K562 (cell line): ENCODE data around the gene CSKMT. TPM values are rescaled to one million over a fixed set of nuclear protein-coding genes. Genes with fewer than 3 reads are reported as not detected.
A peak's percentile ranks its signal among the peaks of the same experiment; 100 is the strongest.

Source experiments
- C11orf30 ChIP-seq: fragments of 450-650 bp; IDR thresholded peaks from 2 replicates; pipeline ENCODE4 v1.6.1; 2016; ENCODE audit warnings: low read depth, mild to moderate bottlenecking
- CAMTA2 ChIP-seq: fragments of 250-450 bp; sonication (Bioruptor Pico); conservative IDR thresholded peaks from 2 replicates; pipeline ENCODE4 v1.5.1; 2022
- CBX3 ChIP-seq, 2 experiments: IDR thresholded peaks; 1 replicate in 1 of 2; 2 replicates in 1 of 2; pipeline ENCODE4 v1.6.1; 2012; ENCODE audit warnings: inconsistent platforms in 2 of 2, low read length in 2 of 2, borderline replicate concordance in 1 of 2, control low read depth in 1 of 2
- CREM ChIP-seq: IDR thresholded peaks from 2 replicates; pipeline ENCODE4 v1.6.1; 2014; ENCODE audit warnings: antibody characterized with exemption, low read depth
- DPF2 ChIP-seq: fragments of 450-650 bp; IDR thresholded peaks from 2 replicates; pipeline ENCODE4 v1.6.1; 2016
- GATAD2A ChIP-seq: fragments of 450-650 bp; IDR thresholded peaks from 2 replicates; pipeline ENCODE4 v1.6.1; 2017
- IFI16 ChIP-seq: fragments of 250-450 bp; sonication (Bioruptor Pico); IDR thresholded peaks from 2 replicates; pipeline ENCODE4 v2.1.2; 2022; ENCODE audit warnings: mild to moderate bottlenecking, inconsistent platforms
- IRF2 ChIP-seq: sonication (generic); formaldehyde crosslinking; IDR thresholded peaks from 2 replicates; pipeline ENCODE4 v1.8.1; 2022; ENCODE audit warnings: mild to moderate bottlenecking, missing genetic modification reagents
- NCOA6 ChIP-seq: fragments of 450-650 bp; IDR thresholded peaks from 2 replicates; pipeline ENCODE4 v1.6.1; 2017; ENCODE audit warnings: mild to moderate bottlenecking
- PKNOX1 ChIP-seq: fragments of 450-650 bp; IDR thresholded peaks from 2 replicates; pipeline ENCODE4 v1.6.1; 2016
- POLR2AphosphoS2 ChIP-seq: IDR thresholded peaks from 2 replicates; pipeline ENCODE4 v1.6.1; 2012; ENCODE audit warnings: low read length, improper control_type of control experiment
- PRDM10 ChIP-seq: fragments of 450-650 bp; IDR thresholded peaks from 2 replicates; pipeline ENCODE4 v1.6.1; 2018; ENCODE audit not compliant: partially characterized antibody
- RBM34 ChIP-seq: fragments of 200-400 bp; formaldehyde crosslinking; IDR thresholded peaks from 2 replicates; pipeline ENCODE4 v1.6.1; 2018; ENCODE audit warnings: low read length, borderline replicate concordance; ENCODE audit not compliant: insufficient read depth
- SP2 ChIP-seq: IDR thresholded peaks from 2 replicates; pipeline ENCODE4 v1.6.1; 2011; ENCODE audit warnings: mild to moderate bottlenecking, low read depth, low read length, moderate library complexity; ENCODE audit not compliant: poor library complexity, severe bottlenecking; ENCODE audit errors: extremely low read depth
- STAT5A ChIP-seq: IDR thresholded peaks from 2 replicates; pipeline ENCODE4 v1.6.1; 2012; ENCODE audit warnings: low read length, inconsistent platforms, borderline replicate concordance
- ZNF277 ChIP-seq: fragments of 250-450 bp; sonication (Bioruptor Pico); IDR thresholded peaks from 2 replicates; pipeline ENCODE4 v1.8.0; 2022; ENCODE audit warnings: inconsistent platforms, mild to moderate bottlenecking, moderate library complexity, borderline replicate concordance
- ZNF586 ChIP-seq: fragments of 450-650 bp; formaldehyde crosslinking; conservative IDR thresholded peaks from 2 replicates; pipeline ENCODE4 v1.4.0; 2020; ENCODE audit warnings: mild to moderate bottlenecking, moderate library complexity
- polyA plus RNA-seq, 8 experiments: library from polyadenylated mRNA; depleted of rRNA in 4 of 8; stranded (reverse) in 5 of 8; unstranded in 3 of 8; fragments of >200 nt; fragmentation: Nextera tagmentation in 2 of 8; fragmentation: Illumina TruSeq in 1 of 8; extraction: Ambion mirVana in 2 of 8; extraction: Trizol in 1 of 8; gene quantifications; 2 replicates each; pipeline versions ENCODE4 v1.2.1 to v1.2.3, GENCODE V29; 2011 to 2014; ENCODE audit warnings: inconsistent platforms in 1 of 8, missing spikeins in 1 of 8
- total RNA-seq, 7 experiments: library from RNA; depleted of rRNA in 6 of 7; stranded (reverse); fragments of >200 nt in 6 of 7; fragmentation: Illumina TruSeq in 2 of 7; extraction: Trizol in 2 of 7; gene quantifications; 2 replicates each; pipeline versions ENCODE4 v1.2.1 to v1.2.3, GENCODE V29; 2011 to 2021; ENCODE audit warnings: low replicate concordance in 1 of 7
- TF ChIP-seq, protein P1 (sequence below): fragments of 250-450 bp; sonication (Bioruptor Pico); IDR thresholded peaks from 2 replicates; pipeline ENCODE4 v1.8.0; 2021; ENCODE audit warnings: mild to moderate bottlenecking, moderate library complexity
- TF ChIP-seq, protein P2 (sequence below), 2 experiments: fragments of 450-650 bp in 1 of 2; sonication (generic) in 1 of 2; formaldehyde crosslinking; conservative IDR thresholded peaks; 2 replicates each; pipeline versions ENCODE4 v1.4.0 to v1.8.1; 2020 to 2022; ENCODE audit warnings: mild to moderate bottlenecking in 1 of 2, missing genetic modification reagents in 1 of 2

CSKMT gene
- total and polyA plus RNA-seq, 9 of the 15 experiments (the other 6 are each of a cell fraction or from before 2014, with no cell fraction given): 10.3 to 108 (median 27.2) TPM

DNA sequence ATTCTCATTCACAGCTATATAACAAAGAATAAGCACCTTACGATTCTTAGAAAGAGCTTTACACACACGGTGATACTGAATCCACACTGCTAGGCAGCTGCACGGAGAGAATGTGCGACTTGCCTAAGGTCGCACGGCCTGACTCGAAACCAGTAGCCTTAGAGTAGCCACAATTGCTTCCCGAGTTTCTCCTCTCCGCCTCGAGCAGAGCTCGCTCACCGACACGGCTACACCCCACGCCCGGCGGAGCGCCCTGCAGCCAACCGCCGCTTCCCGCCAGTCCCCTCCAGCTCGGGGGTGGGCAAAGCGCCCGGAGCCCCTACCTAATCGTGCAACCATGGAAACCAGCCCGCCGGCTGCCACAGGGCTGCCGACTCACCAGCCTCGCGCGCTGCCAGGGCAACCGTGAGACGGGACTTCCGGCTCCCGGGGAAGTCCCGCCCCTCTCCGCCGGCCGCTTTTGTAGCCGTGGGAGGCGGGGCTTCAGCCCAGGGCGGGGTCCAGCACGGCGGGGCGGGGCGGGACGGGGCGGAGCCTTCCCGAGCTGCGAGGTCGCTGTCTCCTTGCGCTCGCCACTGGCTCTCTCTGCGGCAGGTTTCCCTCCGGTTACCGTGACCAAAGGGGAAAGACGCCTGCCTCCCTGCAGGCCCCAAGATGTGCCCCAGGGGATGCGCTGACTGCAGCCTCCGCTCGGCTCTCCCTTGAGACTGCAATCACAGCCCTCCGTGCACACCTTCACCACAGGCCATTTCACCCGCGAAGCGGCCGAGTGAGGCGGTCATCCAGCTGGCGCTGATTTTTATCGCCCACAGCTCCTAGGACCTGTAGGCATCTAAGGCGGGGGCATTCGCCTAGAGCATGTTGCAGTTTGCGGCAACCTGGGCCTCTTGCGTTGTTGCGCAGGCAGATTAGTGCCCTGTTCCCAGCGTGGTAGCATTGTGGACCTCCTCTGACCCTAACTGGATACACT is 41.1 kb downstream of the CSKMT start (continued):
- peak; percentile 13 for TF ChIP-seq PRDM10
- TF ChIP-seq IFI16: no peak
- no peak for TF ChIP-seq ZNF277 (CRISPR knock-in tag)
- no peak for TF ChIP-seq CBX3 (IDR thresholded peaks at IDR 0.05; ENCODE audit: borderline replicate concordance in 1 of 2, low read length in 2 of 2)
- 0 out of 2 replicates have a peak, but pooled peaks have one; percentile 28 for TF ChIP-seq ZNF586 (CRISPR knock-in tag)
- no peak for TF ChIP-seq STAT5A
- TF ChIP-seq RBM34: 0 out of 2 replicates have a peak, but pooled peaks have one; percentile 49
- 0 out of 2 replicates have a peak, but pooled peaks have one; percentile 13 for TF ChIP-seq C11orf30
- TF ChIP-seq SP2: peak; percentile 36
- TF ChIP-seq, protein P1, sequence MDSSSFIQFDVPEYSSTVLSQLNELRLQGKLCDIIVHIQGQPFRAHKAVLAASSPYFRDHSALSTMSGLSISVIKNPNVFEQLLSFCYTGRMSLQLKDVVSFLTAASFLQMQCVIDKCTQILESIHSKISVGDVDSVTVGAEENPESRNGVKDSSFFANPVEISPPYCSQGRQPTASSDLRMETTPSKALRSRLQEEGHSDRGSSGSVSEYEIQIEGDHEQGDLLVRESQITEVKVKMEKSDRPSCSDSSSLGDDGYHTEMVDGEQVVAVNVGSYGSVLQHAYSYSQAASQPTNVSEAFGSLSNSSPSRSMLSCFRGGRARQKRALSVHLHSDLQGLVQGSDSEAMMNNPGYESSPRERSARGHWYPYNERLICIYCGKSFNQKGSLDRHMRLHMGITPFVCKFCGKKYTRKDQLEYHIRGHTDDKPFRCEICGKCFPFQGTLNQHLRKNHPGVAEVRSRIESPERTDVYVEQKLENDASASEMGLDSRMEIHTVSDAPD (CRISPR knock-in tag): no peak
- TF ChIP-seq NCOA6: no peak
- TF ChIP-seq GATAD2A: peak; percentile 45; the same call in 1 of the 2 replicates
- TF ChIP-seq PKNOX1: peak; percentile 27; the same call in 1 of the 2 replicates
- peak; percentile 98 for TF ChIP-seq POLR2AphosphoS2
- TF ChIP-seq CAMTA2: no peak
- no peak for TF ChIP-seq DPF2
- peak; percentile 7; the same call in 1 of the 2 replicates for TF ChIP-seq CREM
- TF ChIP-seq, protein P2, sequence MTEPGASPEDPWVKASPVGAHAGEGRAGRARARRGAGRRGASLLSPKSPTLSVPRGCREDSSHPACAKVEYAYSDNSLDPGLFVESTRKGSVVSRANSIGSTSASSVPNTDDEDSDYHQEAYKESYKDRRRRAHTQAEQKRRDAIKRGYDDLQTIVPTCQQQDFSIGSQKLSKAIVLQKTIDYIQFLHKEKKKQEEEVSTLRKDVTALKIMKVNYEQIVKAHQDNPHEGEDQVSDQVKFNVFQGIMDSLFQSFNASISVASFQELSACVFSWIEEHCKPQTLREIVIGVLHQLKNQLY (CRISPR knock-in tag; conservative IDR thresholded peaks at IDR 0.05): peak in 1 of 2 experiments; percentile 73; a peak in 1 of 4 replicates
- TF ChIP-seq IRF2 (CRISPR knock-in tag): no peak
